Globus pallidus (tissue), 1 donor: ENCODE data around the gene NOTCH3.

ENCODE experiments used
- DNase-seq: peaks from one replicate; pipeline ENCODE4 v3.0.0-alpha.2; 2015; ENCODE audit warnings: low spot score

NOTCH3 gene

DNA sequence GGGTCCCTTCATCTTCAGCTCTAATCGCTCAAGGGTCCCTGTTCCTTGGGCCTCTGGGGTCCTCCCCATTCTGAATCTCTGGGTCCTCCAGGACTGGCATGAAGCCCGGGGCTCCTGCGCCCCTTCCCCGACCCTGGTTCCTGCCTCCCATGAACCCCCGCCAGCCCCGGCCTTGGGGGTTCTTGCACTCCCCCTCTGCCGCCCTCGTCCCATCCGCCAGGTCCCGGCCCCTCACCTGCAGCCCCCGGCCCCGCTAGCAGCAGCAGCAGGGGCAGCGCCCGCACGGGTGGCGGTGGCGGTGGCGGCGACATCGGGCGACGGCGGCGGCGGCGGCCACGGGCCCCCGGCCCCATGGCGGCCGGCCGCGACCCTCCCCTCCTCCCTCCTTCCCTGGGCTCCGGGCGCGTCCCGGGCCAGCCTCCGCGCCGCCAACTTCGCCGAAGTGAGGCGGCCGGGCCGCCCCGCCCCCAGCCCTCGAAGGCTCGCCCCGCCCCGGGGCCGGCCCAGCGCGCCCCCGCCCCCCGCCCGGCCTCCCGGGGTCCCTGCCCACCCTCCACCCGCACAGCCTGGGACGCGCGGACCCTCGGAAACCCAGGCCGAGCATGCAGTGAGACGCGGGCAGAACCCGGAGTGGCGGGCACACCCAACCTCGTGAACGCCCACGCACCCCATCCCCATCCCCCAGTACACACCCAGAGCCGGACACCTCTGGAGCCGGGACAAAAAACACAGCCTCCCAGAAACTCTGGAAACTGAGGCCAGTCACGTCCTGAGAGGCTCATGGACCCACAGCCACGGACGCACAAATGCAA is at the start of gene NOTCH3:
Gene NOTCH3, minus strand, starts transcription at position 443 of the 812 bp plus-strand sequence. Its CDS starts 90 bp downstream, at position 353.
- DNase-seq, result no peak

DNA sequence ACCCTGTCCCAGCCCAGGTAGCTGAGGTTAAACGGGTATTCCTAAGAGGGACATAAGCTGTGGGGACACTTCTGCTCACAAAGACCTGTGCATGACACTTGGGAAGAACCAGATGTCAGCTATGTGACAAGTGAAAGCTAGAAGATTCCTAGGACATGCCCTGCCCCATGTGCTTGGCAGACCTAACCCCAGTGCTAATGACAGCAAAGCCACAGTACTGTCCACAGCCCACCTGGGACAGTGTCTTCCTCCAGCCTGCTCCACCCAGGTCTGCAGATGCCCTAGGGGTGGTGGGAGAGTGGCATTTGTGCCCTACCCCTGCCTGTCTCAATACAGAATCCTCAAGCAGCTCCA is 49.8 kb upstream of the NOTCH3 start:
- DNase-seq, result no peak

DNA sequence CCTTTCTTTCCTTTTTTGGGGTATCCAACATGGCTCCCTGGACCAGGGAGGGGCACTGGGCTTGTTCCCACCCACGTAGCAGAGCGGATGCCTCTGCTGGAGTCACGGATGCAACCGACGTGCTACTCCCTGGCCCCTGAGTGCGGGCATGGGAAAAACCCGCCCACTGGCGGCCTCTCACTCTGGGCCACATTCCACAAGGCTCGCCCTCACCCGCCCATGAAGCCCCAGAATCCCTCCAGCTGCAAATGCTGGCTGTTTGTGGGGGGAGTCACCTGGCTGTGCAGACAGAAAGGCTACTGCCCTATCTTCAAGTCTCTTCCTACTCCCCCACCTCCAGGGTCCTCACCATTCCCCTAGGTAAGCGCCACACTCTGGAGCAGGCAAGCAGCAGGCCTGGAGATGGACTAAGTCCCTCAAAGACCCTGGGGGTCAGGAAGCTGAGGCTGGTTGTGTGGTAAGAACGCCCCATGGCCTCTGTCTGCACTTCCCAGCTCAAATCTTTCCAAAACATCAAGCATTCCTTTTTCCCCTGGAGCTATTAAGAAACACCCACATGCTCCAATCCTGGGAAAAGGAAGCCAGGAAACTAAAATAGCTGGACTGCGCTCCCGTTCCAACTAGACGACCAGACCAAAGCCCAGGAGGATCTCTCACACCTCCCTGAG is 49.3 kb upstream of the NOTCH3 start:
- DNase-seq, result no peak

DNA sequence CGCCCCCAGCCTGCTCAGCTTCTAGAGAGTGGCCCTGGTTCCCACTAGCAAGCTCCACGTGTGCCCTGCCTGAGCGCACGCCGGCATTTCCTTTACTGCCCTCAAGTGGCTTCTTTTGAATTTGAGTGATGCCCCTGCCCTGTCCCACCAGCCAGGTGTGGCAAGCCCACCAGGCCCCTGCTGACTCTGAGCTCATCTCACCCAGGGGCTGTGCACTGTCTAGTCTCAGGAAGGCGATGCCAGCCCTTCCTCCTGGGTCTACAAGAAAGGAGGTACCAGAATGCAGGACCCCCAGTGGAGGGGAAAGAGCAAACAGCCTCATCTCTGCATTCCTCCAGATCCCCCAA is 48.7 kb upstream of the NOTCH3 start:
- no peak for DNase-seq

DNA sequence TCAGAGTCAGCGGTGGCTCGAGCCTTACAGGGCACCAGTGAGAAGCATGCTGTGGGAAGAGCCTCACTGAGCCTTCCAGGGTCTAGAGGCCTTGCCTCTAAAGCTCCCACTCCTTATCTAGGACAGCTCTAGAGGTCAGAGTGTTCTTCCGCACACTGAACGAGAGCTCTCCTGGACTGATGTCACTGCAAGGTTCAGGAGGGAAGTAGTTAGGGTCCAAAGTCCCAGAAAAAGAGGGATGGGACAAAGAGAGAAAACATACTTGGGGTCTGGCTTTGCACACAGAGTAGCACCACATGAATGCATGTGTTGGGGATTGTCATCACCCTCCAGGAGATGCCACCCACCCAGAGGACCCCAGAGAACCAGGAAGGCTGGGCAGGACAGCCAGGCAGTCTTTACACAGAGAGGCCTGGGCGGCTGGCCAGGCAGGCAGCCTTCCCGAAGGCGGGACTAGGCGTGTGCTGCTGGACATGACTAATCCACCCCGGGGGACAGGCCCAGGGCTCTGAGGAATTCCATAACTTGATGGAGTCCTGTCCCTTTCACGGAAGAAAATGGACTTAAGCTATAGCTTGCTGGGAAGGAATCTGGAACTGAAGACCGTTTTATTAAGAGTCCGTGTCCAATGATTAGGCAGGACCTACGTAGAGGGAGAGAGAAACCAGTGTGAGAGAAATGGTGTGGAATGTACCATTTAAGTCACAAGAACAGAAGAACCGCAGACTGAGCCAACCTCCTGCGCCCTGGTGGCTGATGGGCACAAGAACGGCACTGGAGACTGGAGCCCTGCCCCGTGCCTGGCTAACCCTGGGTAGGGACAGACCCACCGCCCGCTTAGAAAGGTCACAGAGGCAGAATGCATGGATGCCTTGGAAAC is 48.1 kb upstream of the NOTCH3 start:
- no peak for DNase-seq

DNA sequence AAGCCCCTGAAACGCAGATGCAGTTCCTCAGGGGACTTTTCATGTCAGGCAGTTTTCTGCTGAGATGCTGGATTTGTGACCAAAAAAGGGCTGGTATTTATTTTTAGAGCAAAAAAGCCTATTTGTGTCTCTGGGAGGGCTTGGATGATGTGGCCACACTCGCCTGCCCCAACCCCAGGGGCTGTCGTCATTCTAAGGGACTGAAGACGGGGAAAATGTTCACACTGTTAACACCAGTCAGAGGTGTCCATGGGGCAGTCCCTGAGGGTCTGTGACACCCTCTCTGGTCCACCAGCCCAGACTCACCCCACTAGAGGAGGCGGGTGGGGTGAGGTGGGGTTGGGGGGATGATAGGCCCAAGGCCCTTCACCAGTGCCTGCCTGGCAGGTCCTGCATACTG is 47.3 kb upstream of the NOTCH3 start:
- no peak for DNase-seq

DNA sequence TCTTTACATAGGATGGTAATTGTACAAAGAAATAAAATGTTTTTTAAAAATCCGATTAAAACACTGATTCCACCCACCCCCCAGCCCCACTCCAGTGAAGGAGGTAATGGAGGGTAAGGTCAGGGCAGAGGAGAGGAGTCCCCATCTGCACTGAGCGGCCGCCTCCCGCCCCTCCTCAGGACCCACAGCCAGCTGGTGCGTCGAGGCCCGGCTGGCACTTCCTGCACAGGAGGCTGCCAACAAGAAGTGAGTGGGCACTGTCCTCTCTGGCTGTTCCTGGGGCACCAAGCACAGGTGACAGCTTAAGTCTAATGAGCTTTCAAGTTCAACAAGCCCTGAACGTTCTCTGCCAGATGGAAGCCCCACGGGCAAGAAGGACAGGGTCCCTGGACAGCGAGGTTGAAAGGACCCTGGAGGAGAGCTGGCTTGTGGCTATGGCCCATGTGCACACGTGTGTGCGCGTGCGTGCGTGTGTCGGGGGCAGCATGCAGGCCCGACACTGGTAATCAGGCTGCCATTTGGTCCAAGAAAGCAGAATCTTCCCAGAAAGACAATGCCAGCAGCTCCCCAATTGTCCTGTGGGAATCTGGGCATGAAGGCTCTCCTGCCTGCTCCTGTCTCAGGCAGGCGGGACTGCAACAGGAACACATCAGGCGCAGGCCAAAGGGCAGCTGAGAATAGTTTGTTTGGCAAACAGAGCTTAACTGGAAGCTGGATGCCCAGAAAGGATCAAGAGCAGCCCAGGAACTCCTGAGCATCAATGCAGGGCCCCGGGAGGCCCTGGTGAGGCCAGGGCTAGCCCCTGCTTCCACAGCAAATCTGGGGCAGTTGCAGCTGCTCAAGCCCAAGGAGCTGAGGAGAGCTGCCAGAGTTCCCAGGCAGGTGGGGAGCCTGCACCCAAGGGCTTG is 46.6 kb upstream of the NOTCH3 start:
- no peak for DNase-seq

DNA sequence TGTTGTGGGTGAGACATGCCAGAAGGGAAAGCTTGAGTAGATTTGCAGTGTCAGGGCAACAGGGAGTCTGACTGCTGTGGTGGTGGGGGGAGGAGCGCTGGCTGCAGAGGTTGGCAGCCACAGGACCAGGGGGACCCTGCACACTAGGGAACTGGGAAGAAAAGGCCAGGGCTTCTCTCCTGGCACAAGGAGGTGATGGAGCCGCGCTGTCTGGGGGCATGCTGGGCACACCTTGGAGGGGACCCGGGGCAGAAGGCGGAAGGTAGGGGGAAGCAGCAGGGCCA is 45.3 kb upstream of the NOTCH3 start:
- DNase-seq, result no peak

DNA sequence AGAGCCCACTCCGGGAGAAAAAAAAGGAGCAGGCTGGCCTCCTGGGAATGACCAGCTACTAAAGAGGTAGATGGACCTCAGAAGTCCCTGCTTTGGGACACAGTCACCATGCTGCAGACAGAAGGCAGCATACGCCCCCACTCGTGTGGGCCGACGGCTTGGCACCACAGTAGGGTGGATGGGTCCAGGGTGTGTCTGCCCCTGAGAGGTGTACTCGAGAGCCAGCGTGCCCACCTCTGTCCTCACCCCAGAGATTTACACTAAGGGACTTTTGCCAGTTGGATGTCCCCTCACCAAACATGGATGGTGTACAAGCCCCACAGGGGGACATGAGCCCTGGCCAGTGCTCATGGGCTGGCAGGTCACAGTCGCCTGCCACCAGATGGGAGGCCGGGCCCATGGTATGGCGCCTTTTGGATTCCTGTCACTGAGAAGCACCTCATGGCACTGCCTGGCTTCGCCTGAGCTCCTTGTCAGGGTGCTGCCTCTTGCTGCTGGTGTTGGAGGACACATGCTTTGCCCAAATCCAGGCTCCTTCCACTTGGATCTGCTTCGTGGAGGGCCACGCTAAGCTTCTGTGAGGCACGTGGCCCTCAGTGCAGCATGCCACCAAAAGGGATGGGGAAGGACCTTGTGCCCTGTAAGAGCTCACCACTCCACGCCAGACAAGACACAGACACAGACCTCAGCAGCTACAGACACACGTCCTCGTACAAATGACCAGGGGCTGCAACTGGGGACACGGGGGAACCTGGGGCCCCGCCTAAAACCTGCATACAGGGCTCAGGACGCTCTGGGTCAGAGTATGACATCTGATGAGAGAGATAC is 44.8 kb upstream of the NOTCH3 start:
- no peak for DNase-seq

DNA sequence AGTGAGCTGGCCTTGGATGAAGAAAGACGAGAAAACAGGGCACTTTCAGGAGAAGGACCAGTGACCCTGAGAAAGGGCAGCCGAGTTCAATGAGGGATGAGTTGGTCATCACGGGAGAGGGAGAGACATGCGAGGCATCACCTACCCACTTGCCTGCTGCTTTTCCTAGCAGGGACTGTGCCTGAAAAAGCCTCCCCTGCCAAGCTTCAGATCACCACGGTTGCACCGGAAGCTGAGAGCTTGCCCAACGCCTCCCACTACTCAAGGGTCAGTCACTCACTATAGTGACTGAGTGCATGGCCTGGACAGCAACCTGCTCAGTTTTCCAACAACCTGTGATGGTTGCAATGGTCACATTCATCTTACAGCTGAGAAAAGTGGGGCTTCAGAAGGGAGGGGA is 44.0 kb upstream of the NOTCH3 start:
- DNase-seq, result no peak

DNA sequence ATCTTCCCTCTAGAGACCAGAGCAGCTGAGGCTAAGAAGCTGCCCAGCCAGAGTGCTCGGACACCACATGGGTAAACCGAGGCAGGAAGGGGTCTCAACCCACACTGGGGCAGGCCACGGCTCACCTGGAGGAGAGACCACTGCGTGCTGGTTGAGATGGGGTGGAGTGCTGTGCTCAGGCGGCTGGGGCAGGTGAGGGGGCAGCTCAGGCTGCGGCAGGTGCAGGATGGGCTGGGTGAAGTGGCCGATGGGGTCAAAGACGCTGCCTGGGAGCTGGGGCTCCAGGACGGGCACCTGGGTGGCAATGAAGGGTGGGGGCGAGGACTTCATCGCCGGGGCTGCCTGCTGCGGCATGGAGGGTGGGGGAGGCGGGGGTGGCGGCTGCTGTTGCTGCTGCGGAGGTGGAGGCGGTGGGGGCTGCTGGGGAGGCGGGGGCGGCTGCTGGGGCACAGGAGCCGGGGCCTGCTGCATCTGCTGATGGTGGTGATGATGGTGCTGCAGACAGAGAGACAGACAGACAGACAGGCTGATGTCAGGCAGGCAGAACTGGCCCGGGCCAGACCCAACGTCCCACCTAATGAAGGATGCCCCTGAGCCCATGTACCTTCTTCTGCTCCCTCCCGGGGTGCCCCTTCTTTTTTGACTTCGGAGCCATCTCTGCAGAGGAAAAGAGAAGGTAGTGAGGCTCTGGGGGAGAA is 43.5 kb upstream of the NOTCH3 start:
- no peak for DNase-seq

DNA sequence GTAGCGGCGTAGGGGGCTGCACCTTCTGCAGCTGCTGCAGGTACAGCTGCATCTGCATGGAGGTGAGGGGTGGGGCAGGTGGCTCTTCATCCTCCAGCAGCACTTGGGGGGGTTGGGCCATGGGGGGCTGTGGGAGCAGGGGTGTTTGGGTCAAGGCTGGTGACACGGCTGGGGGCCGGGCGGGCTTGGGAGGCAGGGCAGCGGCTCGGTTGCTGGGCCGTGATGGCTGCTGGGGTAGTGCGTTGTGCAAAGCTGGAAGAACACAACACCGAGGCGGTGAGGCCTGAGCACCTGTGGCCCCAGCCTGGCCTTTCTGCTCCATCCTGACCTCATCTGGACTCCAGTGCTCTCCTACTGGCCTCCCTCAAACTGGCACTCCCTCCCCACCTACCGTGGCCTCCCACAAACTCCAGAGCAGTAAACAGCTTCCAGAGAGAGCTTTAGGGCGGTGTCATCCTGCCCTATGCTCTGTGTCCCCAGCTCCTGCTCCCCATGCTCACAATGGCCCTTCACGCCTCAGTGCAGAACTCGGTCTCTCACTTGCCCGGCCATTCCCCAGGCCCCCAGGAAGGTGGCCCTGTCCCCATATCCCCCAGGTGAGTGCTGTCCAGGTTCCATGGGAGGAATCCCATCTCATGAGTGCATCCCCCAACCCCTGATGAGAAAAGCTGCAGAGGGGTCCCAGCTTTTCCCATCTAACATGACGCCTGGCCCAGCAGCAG is 42.6 kb upstream of the NOTCH3 start:
- no peak for DNase-seq

DNA sequence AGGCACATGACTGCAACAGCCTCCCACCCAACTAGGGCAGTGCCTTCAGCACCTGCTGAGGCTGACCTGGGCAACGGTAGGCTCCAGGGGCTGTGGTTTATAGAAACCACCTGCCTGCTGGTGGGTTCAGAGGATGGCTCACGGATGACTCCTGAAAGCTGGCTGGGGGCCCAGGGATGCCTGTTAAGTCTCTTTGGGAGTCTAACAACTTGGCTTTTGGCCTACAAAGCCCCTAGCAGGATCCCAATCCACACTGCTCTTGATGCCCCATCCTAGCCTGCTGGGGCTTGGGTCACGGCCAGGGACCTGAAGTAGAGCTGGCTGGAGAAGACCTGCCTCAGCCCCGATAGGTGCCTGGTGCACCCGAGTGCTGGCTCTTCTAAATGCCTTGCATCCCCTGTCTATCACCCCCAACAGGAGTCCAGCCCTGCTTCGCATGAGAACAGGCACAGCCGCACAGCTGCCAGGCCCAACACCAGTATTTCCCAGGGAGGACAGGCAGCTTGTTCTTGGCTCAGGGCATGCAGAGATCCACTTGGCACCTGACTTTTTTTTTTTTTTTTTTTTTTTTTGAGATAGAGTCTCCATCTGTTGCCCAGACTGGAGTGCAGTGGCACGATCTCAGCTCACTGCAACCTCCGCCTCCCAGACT is 40.6 kb upstream of the NOTCH3 start:
- no peak for DNase-seq

DNA sequence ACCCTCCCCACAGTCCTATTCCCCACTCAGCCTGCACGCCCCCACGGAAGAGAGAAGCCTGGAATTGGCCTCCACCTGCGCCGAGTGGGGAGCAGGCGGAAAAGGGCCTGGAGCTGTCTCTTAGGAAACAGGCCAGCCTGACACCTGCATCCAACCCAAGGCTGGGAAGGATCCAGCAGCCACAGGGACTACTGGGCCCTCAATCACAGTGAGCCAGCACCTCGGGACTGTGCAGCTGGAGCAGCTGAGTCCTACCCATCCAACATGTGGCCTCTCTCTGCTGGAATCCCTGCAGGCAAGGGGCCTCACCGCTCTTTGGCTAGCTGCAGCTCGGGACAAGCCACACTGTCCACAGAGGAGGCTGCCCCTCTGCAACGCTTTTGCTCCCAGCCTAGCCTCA is 39.7 kb upstream of the NOTCH3 start:
- no peak for DNase-seq

DNA sequence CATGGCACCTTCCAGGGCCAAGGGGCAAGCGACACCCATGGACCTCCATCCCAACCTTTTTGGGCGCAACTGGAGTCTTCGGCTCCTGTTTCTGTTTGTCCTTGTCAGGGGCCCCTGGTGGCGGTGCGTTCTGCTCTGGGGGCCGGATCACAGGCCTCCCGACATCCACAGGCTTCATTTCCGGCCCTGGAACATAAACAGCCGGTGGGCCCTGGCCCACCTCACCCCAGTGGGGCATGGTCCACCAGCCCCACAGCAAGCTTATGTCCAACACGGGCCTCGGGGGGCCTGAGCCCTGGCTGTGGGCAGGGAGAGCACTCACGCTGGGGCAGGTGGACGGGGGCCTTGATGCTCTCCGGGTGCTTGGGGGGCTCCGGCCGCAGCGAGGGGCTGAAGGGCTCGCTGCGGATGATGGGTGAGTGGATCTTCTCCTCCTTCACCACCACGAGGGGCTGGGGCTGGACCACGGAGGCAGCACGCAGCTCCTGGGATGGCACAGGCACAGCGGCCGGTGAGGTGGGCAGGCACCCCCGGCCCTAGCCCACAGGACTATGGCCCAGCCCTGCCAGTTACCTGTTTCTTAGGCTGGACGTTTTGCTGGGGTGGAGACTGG is 38.6 kb upstream of the NOTCH3 start:
- no peak for DNase-seq

DNA sequence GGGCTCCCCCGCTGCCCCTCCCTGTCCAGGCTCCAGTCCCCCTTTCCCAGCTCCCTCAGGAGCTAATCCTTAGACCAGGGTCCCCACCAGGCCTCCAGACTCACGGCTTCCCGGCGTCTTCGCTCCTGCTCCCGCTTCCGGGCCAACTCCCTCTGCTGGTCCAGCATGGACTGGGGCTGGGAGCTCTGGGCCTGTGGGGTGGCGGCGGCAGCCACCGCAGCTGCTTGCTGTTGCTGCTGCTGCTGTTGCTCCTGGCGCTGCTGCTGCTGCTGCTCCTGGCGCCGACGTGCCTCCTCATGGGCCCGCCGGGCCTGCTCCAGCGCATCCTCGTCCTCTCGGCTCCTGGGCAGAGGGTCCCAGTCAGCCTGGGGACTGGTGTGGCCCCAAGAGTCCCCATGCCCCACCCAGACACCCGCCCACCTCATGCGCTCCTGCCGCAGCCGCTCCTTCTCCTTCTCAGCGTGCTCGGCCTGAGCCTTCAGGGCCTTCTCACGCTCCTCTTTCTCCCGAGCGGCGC is 37.9 kb upstream of the NOTCH3 start:
- no peak for DNase-seq

DNA sequence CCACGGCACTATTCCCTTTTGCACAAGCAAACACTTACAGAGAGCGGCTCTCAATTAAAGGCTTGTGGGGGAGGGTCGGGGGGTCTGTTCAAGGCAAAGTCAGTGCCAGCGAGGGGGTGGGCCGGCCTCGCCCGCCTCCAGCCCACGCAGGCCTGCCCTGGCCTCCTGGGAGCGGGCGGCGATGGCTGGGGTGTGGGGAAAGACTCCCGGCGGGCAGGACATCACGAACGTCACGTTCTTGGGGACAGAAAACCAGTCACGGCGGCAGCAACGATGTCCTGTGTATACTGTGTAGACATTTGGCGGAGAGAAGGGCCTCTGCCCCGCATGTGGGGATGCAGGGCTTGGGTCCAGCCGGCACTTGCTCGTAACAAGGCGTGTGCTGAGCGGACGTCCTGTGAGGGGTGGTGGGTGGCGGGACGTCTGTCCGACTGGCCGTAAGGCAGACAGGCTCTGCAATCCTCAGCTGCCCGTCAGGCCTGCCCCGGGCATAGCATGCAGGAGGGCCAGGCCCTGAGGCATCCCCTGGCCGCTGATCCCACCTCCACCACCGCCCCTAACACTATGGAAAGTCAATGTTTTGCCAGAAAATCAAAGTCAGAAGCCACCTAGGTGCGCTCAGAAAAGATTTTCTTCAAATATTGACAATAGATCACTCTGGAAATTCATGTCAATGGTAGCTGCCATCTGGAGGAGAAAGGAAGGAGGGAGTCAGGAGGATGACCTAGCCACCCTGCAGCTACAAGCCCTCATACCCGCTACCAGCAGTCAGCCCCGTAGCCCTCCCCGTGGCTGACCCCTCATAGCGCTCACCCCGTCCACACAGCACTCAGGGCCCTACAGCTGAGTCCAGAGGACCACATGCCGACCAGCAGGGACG is 37.2 kb upstream of the NOTCH3 start:
- DNase-seq, result no peak

DNA sequence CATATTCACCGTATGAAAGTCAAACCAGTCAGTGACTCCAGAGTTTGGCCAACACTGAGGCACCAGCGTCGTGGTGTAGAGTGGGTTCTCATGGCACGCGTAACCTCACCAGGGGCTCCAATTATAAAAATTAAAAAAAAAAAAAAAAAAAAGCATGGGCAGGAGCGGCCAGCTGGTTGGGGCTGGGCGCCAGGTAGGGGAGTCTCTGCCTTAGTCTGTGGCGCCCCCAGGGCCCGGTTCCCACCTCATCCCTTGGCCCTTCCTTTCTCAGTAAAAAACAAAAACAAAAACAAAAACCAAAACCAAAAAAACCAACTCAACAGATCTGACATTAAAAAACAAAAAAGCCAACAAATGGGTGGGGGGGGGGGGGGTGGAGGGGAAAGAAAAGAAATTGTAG is 36.1 kb upstream of the NOTCH3 start:
- DNase-seq, result no peak
